HepG2 (cell line): Measurements from ENCODE around the gene TYROBP.

Experiments used
- TRIM24 ChIP-seq: sonication (generic); formaldehyde crosslinking; IDR thresholded peaks from 2 replicates; pipeline ENCODE4 v1.8.0; 2022; ENCODE audit warnings: mild to moderate bottlenecking, missing genetic modification reagents
- XRCC5 ChIP-seq: fragments of 200-400 bp; formaldehyde crosslinking; optimal IDR thresholded peaks from 2 replicates; pipeline ENCODE3; 2017; ENCODE audit warnings: mild to moderate bottlenecking, low read length
- ZSCAN5A ChIP-seq: sonication (generic); formaldehyde crosslinking; IDR thresholded peaks from 2 replicates; pipeline ENCODE4 v1.8.0; 2022; ENCODE audit warnings: mild to moderate bottlenecking, missing genetic modification reagents, borderline replicate concordance

- TF ChIP-seq TRIM24: no peak
- TF ChIP-seq XRCC5: no peak
- TF ChIP-seq ZSCAN5A (CRISPR knock-in tag): no peak
These were observed 22.8 kb downstream of the TYROBP start for GRCh38 chr19:35885225-35885738.
